ENCODE measurements around the gene CORO2B.

CORO2B gene

GRCh38 chr15:68674975-68675374 is 96.2 kb downstream of the CORO2B start:
- H2AFZ ChIP-seq (ENCODE audit: low read depth, low read length, severe bottlenecking) = no peak overlapping the region
- no peaks in the 10 kb centered on the region for H3K9me2 ChIP-seq (replicated peaks; ENCODE audit: insufficient read depth, low read length)
- H3K9ac ChIP-seq (ENCODE audit: low read length) = no peak overlapping the region
- no peaks in the 10 kb centered on the region for H3K9me3 ChIP-seq (ENCODE audit: insufficient read depth, low read length)
- H3K27ac ChIP-seq (ENCODE audit: low read depth, low read length) = no peak overlapping the region
- H3K27me3 ChIP-seq (ENCODE audit: low read length) = no peaks in the 10 kb centered on the region
- no peak overlapping the region for H3K4me2 ChIP-seq (ENCODE audit: low read depth, low read length, poor library complexity, severe bottlenecking)
- H3K36me3 ChIP-seq (ENCODE audit: low read length) = no peaks in the 10 kb centered on the region
- H3F3A ChIP-seq (ENCODE audit: insufficient read depth) = no peaks in the 10 kb centered on the region
- H3K4me3 ChIP-seq (ENCODE audit: insufficient read depth, low read length, poor library complexity, severe bottlenecking) = no peak overlapping the region
- TF ChIP-seq CTCF (IDR thresholded peaks at IDR 0.05; ENCODE audit: insufficient read depth, low read length, poor library complexity, severe bottlenecking) = no peak
- TF ChIP-seq EZH2phosphoT487 (conservative IDR thresholded peaks at IDR 0.05; ENCODE audit: low read length) = no peak
- no peaks in the 10 kb centered on the region for H3K79me2 ChIP-seq (ENCODE audit: insufficient read depth, low read length)
- no peaks in the 10 kb centered on the region for H4K20me1 ChIP-seq (ENCODE audit: low read depth, low read length)

- Histone ChIP-seq H3K9me2 (replicated peaks; ENCODE audit: insufficient read depth, low read length) (no peaks in the 10 kb centered on the region), H3K4me2 (ENCODE audit: low read depth, low read length, poor library complexity, severe bottlenecking) (no peak overlapping the region), H3K4me3 (ENCODE audit: insufficient read depth, low read length, poor library complexity, severe bottlenecking) (no peak overlapping the region), H4K20me1 (ENCODE audit: low read depth, low read length) (no peaks in the 10 kb centered on the region), H3K9me3 (ENCODE audit: insufficient read depth, low read length) (no peaks in the 10 kb centered on the region), H3K27me3 (ENCODE audit: low read length) (no peaks in the 10 kb centered on the region), H3K27ac (ENCODE audit: low read depth, low read length) (no peak overlapping the region), H3K79me2 (ENCODE audit: insufficient read depth, low read length) (no peaks in the 10 kb centered on the region), H3K36me3 (ENCODE audit: low read length) (no peaks in the 10 kb centered on the region), H3K9ac (ENCODE audit: low read length) (no peak overlapping the region), H2AFZ (ENCODE audit: low read depth, low read length, severe bottlenecking) (no peak overlapping the region), H3F3A (ENCODE audit: insufficient read depth) (no peaks in the 10 kb centered on the region)
- TF ChIP-seq CTCF (IDR thresholded peaks at IDR 0.05; ENCODE audit: insufficient read depth, low read length, poor library complexity, severe bottlenecking) (no peak), EZH2phosphoT487 (conservative IDR thresholded peaks at IDR 0.05; ENCODE audit: low read length) (no peak)
These were observed 97.3 kb downstream of the CORO2B start for GRCh38 chr15:68676011-68676605.

GRCh38 chr15:68676926-68677325 is 98.1 kb downstream of the CORO2B start:
- Histone ChIP-seq H3K4me3 (ENCODE audit: insufficient read depth, low read length, poor library complexity, severe bottlenecking) (no peak overlapping the region), H3K9me2 (replicated peaks; ENCODE audit: insufficient read depth, low read length) (no peaks in the 10 kb centered on the region), H3K4me2 (ENCODE audit: low read depth, low read length, poor library complexity, severe bottlenecking) (no peak overlapping the region), H3K79me2 (ENCODE audit: insufficient read depth, low read length) (no peaks in the 10 kb centered on the region), H3F3A (ENCODE audit: insufficient read depth) (no peaks in the 10 kb centered on the region), H4K20me1 (ENCODE audit: low read depth, low read length) (no peaks in the 10 kb centered on the region), H3K27me3 (ENCODE audit: low read length) (no peaks in the 10 kb centered on the region), H3K27ac (ENCODE audit: low read depth, low read length) (no peak overlapping the region), H3K9ac (ENCODE audit: low read length) (no peak overlapping the region), H2AFZ (ENCODE audit: low read depth, low read length, severe bottlenecking) (no peak overlapping the region), H3K9me3 (ENCODE audit: insufficient read depth, low read length) (no peaks in the 10 kb centered on the region), H3K36me3 (ENCODE audit: low read length) (no peaks in the 10 kb centered on the region)
- no peak for TF ChIP-seq EZH2phosphoT487 (conservative IDR thresholded peaks at IDR 0.05; ENCODE audit: low read length)
- TF ChIP-seq CTCF (IDR thresholded peaks at IDR 0.05; ENCODE audit: insufficient read depth, low read length, poor library complexity, severe bottlenecking) = no peak
